Measurements from ENCODE around the gene PIPOX. TPM values are rescaled to one million over a fixed set of nuclear protein-coding genes. Genes with fewer than 3 reads are reported as not detected.

Gene PIPOX
- polyA plus RNA-seq, 1 donor from 2014 or later: 4.4 TPM

DNA sequence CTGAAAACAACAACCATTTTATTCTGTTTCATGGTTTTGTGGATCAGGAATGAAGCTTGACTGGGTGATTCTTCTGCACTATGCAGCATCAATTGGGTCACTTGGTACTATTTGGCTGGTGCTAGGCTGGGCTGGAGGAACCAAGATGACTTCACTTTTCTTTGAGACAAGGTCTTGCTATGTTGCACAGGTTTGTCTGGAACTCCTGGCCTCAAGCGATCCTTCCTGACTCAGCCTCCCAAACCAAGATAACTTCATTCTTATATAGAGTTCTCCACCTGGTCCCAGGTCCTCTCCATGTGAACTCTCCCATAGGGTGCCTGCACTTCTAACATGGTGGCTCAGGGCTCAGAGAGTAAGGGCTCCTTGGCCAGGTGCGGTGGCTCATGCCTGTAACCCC lies 1.9 kb upstream of the PIPOX start:
- Histone ChIP-seq H4K20me1 (ENCODE audit: insufficient read depth) (no peaks in the 10 kb centered on the region), H3K27me3 (ENCODE audit: insufficient read depth, low read depth, low read length) (no peaks in the 10 kb centered on the region), H3K9me2 (ENCODE audit: insufficient read depth, low read length) (no peaks in the 10 kb centered on the region), H3K4me2 (ENCODE audit: low read length) (no peak overlapping the region), H3K27ac (ENCODE audit: low read length) (no peak overlapping the region), H2AFZ (ENCODE audit: low read depth, low read length) (no peak overlapping the region), H3K9me3 (ENCODE audit: low read length) (no peaks in the 10 kb centered on the region), H3K4me3 (ENCODE audit: low read length) (no peak overlapping the region), H3F3A (ENCODE audit: insufficient read depth, low read length, poor library complexity, severe bottlenecking) (peaks cover 3% of the 10 kb centered on the region), H3K79me2 (replicated peaks; ENCODE audit: insufficient read depth, low read length) (no peaks in the 10 kb centered on the region), H3K36me3 (ENCODE audit: insufficient read depth, low read length) (no peaks in the 10 kb centered on the region), H3K9ac (ENCODE audit: low read length) (no peak overlapping the region)
- TF ChIP-seq, protein P1, sequence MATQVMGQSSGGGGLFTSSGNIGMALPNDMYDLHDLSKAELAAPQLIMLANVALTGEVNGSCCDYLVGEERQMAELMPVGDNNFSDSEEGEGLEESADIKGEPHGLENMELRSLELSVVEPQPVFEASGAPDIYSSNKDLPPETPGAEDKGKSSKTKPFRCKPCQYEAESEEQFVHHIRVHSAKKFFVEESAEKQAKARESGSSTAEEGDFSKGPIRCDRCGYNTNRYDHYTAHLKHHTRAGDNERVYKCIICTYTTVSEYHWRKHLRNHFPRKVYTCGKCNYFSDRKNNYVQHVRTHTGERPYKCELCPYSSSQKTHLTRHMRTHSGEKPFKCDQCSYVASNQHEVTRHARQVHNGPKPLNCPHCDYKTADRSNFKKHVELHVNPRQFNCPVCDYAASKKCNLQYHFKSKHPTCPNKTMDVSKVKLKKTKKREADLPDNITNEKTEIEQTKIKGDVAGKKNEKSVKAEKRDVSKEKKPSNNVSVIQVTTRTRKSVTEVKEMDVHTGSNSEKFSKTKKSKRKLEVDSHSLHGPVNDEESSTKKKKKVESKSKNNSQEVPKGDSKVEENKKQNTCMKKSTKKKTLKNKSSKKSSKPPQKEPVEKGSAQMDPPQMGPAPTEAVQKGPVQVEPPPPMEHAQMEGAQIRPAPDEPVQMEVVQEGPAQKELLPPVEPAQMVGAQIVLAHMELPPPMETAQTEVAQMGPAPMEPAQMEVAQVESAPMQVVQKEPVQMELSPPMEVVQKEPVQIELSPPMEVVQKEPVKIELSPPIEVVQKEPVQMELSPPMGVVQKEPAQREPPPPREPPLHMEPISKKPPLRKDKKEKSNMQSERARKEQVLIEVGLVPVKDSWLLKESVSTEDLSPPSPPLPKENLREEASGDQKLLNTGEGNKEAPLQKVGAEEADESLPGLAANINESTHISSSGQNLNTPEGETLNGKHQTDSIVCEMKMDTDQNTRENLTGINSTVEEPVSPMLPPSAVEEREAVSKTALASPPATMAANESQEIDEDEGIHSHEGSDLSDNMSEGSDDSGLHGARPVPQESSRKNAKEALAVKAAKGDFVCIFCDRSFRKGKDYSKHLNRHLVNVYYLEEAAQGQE (IDR thresholded peaks at IDR 0.05; ENCODE audit: borderline replicate concordance): no peak
- TF ChIP-seq MXI1 (conservative IDR thresholded peaks at IDR 0.05; ENCODE audit: poor library complexity, severe bottlenecking) (no peak), RAD21 (conservative IDR thresholded peaks at IDR 0.05) (no peak), TAF1 (IDR thresholded peaks at IDR 0.05; ENCODE audit: low read depth) (no peak), EZH2 (IDR thresholded peaks at IDR 0.05; ENCODE audit: borderline replicate concordance, insufficient read depth, low read length, poor library complexity, severe bottlenecking) (no peak), EP300 (conservative IDR thresholded peaks at IDR 0.05; ENCODE audit: poor library complexity, severe bottlenecking) (no peak), POLR2AphosphoS5 (IDR thresholded peaks at IDR 0.05) (no peak), SMC3 (conservative IDR thresholded peaks at IDR 0.05; ENCODE audit: poor library complexity) (no peak)
- TF ChIP-seq, protein P2, sequence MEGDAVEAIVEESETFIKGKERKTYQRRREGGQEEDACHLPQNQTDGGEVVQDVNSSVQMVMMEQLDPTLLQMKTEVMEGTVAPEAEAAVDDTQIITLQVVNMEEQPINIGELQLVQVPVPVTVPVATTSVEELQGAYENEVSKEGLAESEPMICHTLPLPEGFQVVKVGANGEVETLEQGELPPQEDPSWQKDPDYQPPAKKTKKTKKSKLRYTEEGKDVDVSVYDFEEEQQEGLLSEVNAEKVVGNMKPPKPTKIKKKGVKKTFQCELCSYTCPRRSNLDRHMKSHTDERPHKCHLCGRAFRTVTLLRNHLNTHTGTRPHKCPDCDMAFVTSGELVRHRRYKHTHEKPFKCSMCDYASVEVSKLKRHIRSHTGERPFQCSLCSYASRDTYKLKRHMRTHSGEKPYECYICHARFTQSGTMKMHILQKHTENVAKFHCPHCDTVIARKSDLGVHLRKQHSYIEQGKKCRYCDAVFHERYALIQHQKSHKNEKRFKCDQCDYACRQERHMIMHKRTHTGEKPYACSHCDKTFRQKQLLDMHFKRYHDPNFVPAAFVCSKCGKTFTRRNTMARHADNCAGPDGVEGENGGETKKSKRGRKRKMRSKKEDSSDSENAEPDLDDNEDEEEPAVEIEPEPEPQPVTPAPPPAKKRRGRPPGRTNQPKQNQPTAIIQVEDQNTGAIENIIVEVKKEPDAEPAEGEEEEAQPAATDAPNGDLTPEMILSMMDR (IDR thresholded peaks at IDR 0.05; ENCODE audit: poor library complexity, severe bottlenecking): no peak

DNA sequence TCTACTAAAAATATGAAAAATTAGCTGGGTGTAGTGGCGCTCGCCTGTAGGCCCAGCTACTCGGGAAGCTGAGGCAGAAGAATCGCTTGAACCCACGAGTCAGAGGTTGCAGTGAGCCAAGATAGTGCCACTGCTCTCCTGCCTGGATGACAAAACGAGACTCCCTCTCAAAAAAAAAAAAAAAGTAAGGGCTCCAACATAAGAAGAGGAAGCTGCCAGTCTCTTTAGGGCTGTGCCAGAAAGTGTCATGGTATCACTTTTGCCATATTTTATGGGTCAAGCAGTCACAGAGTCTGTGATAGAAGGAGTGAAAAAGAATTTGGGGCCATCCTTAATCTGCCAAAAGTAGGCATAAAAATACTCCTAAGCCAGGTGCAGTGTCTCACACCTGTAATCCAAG lies 1.4 kb upstream of the PIPOX start:
- Histone ChIP-seq H3K9me3 (ENCODE audit: low read length) (no peaks in the 10 kb centered on the region), H3K36me3 (ENCODE audit: insufficient read depth, low read length) (no peaks in the 10 kb centered on the region), H4K20me1 (ENCODE audit: insufficient read depth) (no peaks in the 10 kb centered on the region), H3K27me3 (ENCODE audit: insufficient read depth, low read depth, low read length) (no peaks in the 10 kb centered on the region), H2AFZ (ENCODE audit: low read depth, low read length) (no peak overlapping the region), H3K27ac (ENCODE audit: low read length) (no peak overlapping the region), H3F3A (ENCODE audit: insufficient read depth, low read length, poor library complexity, severe bottlenecking) (peaks cover 3% of the 10 kb centered on the region), H3K9me2 (ENCODE audit: insufficient read depth, low read length) (no peaks in the 10 kb centered on the region), H3K79me2 (replicated peaks; ENCODE audit: insufficient read depth, low read length) (no peaks in the 10 kb centered on the region), H3K9ac (ENCODE audit: low read length) (no peak overlapping the region), H3K4me2 (ENCODE audit: low read length) (no peak overlapping the region), H3K4me3 (ENCODE audit: low read length) (no peak overlapping the region)
- no peak for TF ChIP-seq EZH2 (IDR thresholded peaks at IDR 0.05; ENCODE audit: borderline replicate concordance, insufficient read depth, low read length, poor library complexity, severe bottlenecking)

Data from neural cell (in vitro differentiated cells).